Calu3 (cell line): Measurements from ENCODE around the gene CD248. TPM values are rescaled to one million over a fixed set of nuclear protein-coding genes. Genes with fewer than 3 reads are reported as not detected.

Experiments used
- BruUV-seq: library from RNA; stranded (reverse); fragments of 400-500 nt; replicated peaks from 2 replicates; lab custom pipeline; 2021; lab: Mats Ljungman, UMichigan
- CTCF ChIA-PET: fragments of 300-600 bp; sonication (Branson Sonifier 250); formaldehyde crosslinking; loops from one replicate; lab custom pipeline; 2022; ENCODE audit warnings: antibody characterized with exemption; lab: Charles Lee
- DNase-seq: peaks from one replicate; pipeline ENCODE4 v3.0.0; 2022
- H3K27ac Mint-ChIP-seq: one replicate; pipeline ENCODE4 v1.8.0; 2022; ENCODE audit warnings: mixed read lengths; ENCODE audit not compliant: unreplicated experiment
- H3K27me3 Mint-ChIP-seq: one replicate; pipeline ENCODE4 v1.8.0; 2022; ENCODE audit warnings: mixed read lengths; ENCODE audit not compliant: unreplicated experiment
- H3K36me3 Mint-ChIP-seq: one replicate; pipeline ENCODE4 v1.8.0; 2022; ENCODE audit warnings: mild to moderate bottlenecking, moderate library complexity, mixed read lengths; ENCODE audit not compliant: insufficient read depth, unreplicated experiment
- H3K4me1 Mint-ChIP-seq: one replicate; pipeline ENCODE4 v1.8.0; 2022; ENCODE audit warnings: mild to moderate bottlenecking, low read depth, mixed read lengths; ENCODE audit not compliant: unreplicated experiment
- H3K4me3 Mint-ChIP-seq: one replicate; pipeline ENCODE4 v1.8.0; 2022; ENCODE audit warnings: mild to moderate bottlenecking, low read depth, moderate library complexity, mixed read lengths; ENCODE audit not compliant: unreplicated experiment
- H3K9me3 Mint-ChIP-seq: one replicate; pipeline ENCODE4 v1.8.0; 2022; ENCODE audit warnings: low read depth, mixed read lengths; ENCODE audit not compliant: unreplicated experiment
- intact Hi-C: fragments of 100-400 bp; cut with micrococcal nuclease; formaldehyde crosslinking; loops from one replicate; pipeline ENCODE4 v1.10.0; 2022; ENCODE audit not compliant: unreplicated experiment
- total RNA-seq: library from RNA; stranded (reverse); gene quantifications from 2 replicates; pipeline ENCODE4 v1.2.3, GENCODE V29; 2022
- TF ChIP-seq, protein P1 (sequence below): fragments of 200-600 bp; IDR thresholded peaks from one replicate; pipeline ENCODE4 v1.8.0; 2022; ENCODE audit warnings: antibody characterized with exemption; ENCODE audit not compliant: unreplicated experiment

CD248 gene
- total RNA-seq, 1 experiment from 2014 or later: not detected

DNA sequence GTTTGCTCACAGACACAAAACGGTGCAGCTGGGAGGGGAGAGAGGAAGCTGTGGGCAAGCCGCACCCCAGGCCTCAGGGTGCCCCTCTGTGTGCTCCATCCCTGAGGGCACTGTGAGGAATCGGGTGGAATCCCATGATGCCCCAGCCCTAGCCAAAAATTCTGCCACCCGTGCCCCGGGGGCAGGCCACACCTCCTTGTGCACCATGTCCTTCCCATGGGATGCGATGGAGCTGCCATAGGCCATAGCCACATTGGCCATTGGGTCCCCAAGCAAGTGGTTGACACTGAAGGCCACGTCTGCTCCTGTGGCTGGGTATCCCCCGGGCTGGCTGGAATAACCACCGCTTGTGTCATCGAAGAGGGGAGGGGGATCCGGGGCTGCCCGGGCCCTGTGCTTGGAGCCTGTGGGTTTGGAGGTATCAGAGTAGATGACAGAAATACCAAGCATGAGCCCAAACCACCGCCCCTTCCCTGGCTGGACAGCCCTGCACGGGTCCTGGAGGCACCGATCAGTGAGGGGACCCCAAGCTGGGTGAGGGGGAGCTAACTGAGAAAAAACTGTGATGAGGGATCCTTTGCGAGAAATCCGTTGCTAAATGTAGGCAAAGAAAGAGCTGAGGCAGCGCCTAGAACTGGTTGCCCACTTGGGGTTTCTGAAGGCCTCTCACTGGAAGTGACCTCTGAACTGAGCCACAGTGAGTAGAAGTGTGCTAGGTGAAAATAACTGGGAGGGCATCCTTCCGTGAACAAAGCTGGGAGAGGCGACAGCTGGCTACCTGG lies 28.8 kb downstream of the CD248 start:
- TSS peak; percentile 39 for BruUV-seq
- no peak for DNase-seq
- H3K27me3 Mint-ChIP-seq: peaks cover 23% of the 10 kb centered on the region
- TF ChIP-seq, protein P1, sequence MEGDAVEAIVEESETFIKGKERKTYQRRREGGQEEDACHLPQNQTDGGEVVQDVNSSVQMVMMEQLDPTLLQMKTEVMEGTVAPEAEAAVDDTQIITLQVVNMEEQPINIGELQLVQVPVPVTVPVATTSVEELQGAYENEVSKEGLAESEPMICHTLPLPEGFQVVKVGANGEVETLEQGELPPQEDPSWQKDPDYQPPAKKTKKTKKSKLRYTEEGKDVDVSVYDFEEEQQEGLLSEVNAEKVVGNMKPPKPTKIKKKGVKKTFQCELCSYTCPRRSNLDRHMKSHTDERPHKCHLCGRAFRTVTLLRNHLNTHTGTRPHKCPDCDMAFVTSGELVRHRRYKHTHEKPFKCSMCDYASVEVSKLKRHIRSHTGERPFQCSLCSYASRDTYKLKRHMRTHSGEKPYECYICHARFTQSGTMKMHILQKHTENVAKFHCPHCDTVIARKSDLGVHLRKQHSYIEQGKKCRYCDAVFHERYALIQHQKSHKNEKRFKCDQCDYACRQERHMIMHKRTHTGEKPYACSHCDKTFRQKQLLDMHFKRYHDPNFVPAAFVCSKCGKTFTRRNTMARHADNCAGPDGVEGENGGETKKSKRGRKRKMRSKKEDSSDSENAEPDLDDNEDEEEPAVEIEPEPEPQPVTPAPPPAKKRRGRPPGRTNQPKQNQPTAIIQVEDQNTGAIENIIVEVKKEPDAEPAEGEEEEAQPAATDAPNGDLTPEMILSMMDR: no peak
- no peaks in the 10 kb centered on the region for H3K9me3 Mint-ChIP-seq
- peaks cover 46% of the 10 kb centered on the region for H3K36me3 Mint-ChIP-seq
- CTCF ChIA-PET: interaction anchor here (0.7 to 1.6 kb wide), 4 partner anchors 10 to 236 kb away, joined by 3 to 11 read pairs (median 6); partner anchors contain the start of gene SF3B2
- peaks cover 25% of the 10 kb centered on the region for H3K4me1 Mint-ChIP-seq
- H3K27ac Mint-ChIP-seq: peak overlapping the region; percentile 90
- H3K4me3 Mint-ChIP-seq: peak overlapping the region; percentile 80
- intact Hi-C loops: no loop called here

DNA sequence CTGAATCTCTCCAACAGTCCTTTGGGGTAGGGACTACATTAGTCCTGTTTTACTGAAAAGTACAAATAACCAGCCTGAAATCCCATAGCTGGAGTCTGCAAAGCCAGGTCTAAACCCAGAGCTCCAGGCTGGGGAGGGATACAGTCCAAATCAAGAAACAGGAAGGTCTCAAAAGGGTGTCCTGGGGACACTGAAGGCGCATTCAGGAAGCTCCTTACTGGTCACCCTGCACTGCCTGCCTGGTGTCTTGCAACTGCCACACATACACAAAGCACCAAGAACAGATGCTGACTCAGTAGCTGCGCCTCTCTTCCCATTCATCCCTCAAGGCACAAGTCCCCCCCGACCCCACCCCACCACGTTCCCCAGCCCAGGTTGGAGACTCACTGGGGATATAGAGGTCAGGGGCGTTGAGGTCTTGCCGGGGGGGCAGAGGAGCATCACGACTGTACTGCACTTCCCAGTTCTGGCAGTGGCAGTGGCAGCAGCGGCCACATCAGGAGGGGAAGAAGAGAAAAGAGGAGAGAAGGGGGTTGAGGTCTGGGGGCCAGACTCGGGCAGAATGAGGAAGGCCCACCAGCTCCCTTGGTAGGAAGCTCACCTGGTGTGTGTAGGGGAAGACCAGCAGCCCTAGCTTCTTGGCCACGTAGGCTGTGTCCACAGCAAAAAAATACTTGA lies 29.5 kb downstream of the CD248 start:
- TF ChIP-seq, protein P1: no peak
- no peak for DNase-seq
- peaks cover 17% of the 10 kb centered on the region for H3K4me1 Mint-ChIP-seq
- intact Hi-C loops: no loop called here
- H3K4me3 Mint-ChIP-seq: peak overlapping the region; percentile 80
- no TSS peak for BruUV-seq
- H3K27ac Mint-ChIP-seq: peak overlapping the region; percentile 50
- peaks cover 16% of the 10 kb centered on the region for H3K27me3 Mint-ChIP-seq
- CTCF ChIA-PET: interaction anchor here (0.7 kb wide), 1 partner anchor 14 kb away, joined by 8 read pairs; no protein-coding TSS in a partner anchor
- no peaks in the 10 kb centered on the region for H3K9me3 Mint-ChIP-seq
- peaks cover 48% of the 10 kb centered on the region for H3K36me3 Mint-ChIP-seq

GRCh38 chr11:66286699-66287098 lies 30.1 kb downstream of the CD248 start:
- intact Hi-C loops: no loop called here
- peaks cover 20% of the 10 kb centered on the region for H3K4me1 Mint-ChIP-seq
- CTCF ChIA-PET: no interaction called here
- H3K9me3 Mint-ChIP-seq: no peaks in the 10 kb centered on the region
- DNase-seq: no peak
- H3K36me3 Mint-ChIP-seq: peaks cover 53% of the 10 kb centered on the region
- no TSS peak for BruUV-seq
- TF ChIP-seq, protein P1: no peak
- H3K27me3 Mint-ChIP-seq: peaks cover 13% of the 10 kb centered on the region
- no peak overlapping the region for H3K4me3 Mint-ChIP-seq
- no peak overlapping the region for H3K27ac Mint-ChIP-seq

DNA sequence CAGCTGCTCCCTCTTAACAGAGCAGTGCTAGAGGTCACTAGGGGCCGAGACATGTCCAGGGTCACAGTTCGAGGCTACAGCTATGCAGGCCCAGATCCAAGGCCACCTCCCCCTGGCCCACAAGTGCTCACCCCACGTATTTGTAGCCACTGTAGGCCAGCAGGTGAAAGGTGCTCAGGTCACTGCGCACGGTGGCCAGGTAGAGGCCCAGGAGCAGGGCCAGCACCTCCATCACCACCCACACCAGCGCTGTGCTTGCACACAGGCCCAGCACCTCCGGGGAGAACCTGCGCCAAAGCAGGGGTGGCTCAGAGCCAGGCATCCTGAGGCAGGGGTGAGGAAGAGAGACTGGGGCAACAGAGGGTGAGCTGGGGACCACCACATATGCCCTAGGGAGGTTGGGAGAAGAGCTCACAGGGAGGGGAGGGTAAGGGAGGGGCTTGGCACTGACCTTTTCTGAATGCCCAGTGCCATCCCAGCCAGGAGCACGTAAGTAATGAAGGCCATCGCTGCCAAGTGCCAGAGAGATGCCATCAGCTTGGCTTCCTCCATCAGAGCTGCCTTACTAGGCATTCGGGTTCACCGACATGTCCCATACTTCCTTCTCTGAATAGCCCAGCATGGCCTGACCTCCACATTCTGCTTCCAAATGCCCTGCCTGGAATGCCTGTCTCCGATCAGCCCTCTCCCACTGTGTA lies 31.4 kb downstream of the CD248 start:
- CTCF ChIA-PET: no interaction called here
- Mint-ChIP-seq H3K27me3 (peaks cover 13% of the 10 kb centered on the region), H3K27ac (no peak overlapping the region), H3K36me3 (peaks cover 66% of the 10 kb centered on the region), H3K9me3 (no peaks in the 10 kb centered on the region), H3K4me1 (peaks cover 23% of the 10 kb centered on the region), H3K4me3 (no peak overlapping the region)
- intact Hi-C loops: no loop called here
- BruUV-seq: no TSS peak
- TF ChIP-seq, protein P1: no peak
- no peak for DNase-seq
